Activated CD4-positive, alpha-beta T cell treated with anti-CD3 and anti-CD28 coated beads, Interleukin-10, Interleukin-2, amounts not matched to agents 100 ng/mL and 50 ng/mL, durations not matched to agents 16 hours and 8 hours (primary cell): ENCODE data around the gene EPYC.

ENCODE experiments used
- DNase-seq: peaks from one replicate; pipeline ENCODE4 v3.0.0-alpha.2; 2020

EPYC gene

GRCh38 chr12:91004872-91005271 is at the start of gene EPYC:
TSS of gene EPYC (minus strand) at chr12:91004972. CDS start at chr12:91002565, 2,407 bp downstream.
- no peak for DNase-seq

- DNase-seq: no peak
These were observed 49.4 kb upstream of the EPYC start for GRCh38 chr12:91053951-91054715.

- no peak for DNase-seq
These were observed 47.3 kb upstream of the EPYC start for GRCh38 chr12:91052026-91052425.

- DNase-seq: no peak
These were observed 39.8 kb upstream of the EPYC start for GRCh38 chr12:91044586-91044985.

- no peak for DNase-seq
These were observed 38.6 kb upstream of the EPYC start for GRCh38 chr12:91043408-91043807.

- no peak for DNase-seq
These were observed 35.5 kb upstream of the EPYC start for GRCh38 chr12:91040096-91040755.

- DNase-seq: no peak
These were observed 32.5 kb upstream of the EPYC start for GRCh38 chr12:91037276-91037675.

- DNase-seq: no peak
These were observed 28.5 kb upstream of the EPYC start for GRCh38 chr12:91033251-91033650.

GRCh38 chr12:91023326-91024004 is 18.7 kb upstream of the EPYC start:
- peak; percentile 3 for DNase-seq

- no peak for DNase-seq
These were observed 16.3 kb upstream of the EPYC start for GRCh38 chr12:91021076-91021475.

GRCh38 chr12:91019455-91019854 is 14.7 kb upstream of the EPYC start:
- DNase-seq: no peak

GRCh38 chr12:91017511-91018263 is 12.9 kb upstream of the EPYC start:
- no peak for DNase-seq

- no peak for DNase-seq
These were observed 12.3 kb upstream of the EPYC start for GRCh38 chr12:91017043-91017442.

GRCh38 chr12:91009319-91009950 is 4.7 kb upstream of the EPYC start:
- DNase-seq: peak; percentile 9

- DNase-seq: peak; percentile 61
These were observed 2.9 kb upstream of the EPYC start for GRCh38 chr12:91007531-91008290.

- DNase-seq: no peak
These were observed 1.0 kb downstream of the EPYC start for GRCh38 chr12:91003737-91004136.

- DNase-seq: no peak
These were observed 3.5 kb downstream of the EPYC start for GRCh38 chr12:91001306-91001705.

GRCh38 chr12:90999966-91000365 is 4.8 kb downstream of the EPYC start:
- DNase-seq: no peak

- no peak for DNase-seq
These were observed 5.2 kb downstream of the EPYC start for GRCh38 chr12:90999527-90999926.

GRCh38 chr12:90995010-90995409 is 9.8 kb downstream of the EPYC start:
- no peak for DNase-seq

GRCh38 chr12:90991952-90992465 is 12.8 kb downstream of the EPYC start:
- no peak for DNase-seq

- DNase-seq: no peak
These were observed 14.2 kb downstream of the EPYC start for GRCh38 chr12:90990611-90991010.
